ENCODE data around the gene CCDC85B. TPM values are rescaled to one million over a fixed set of nuclear protein-coding genes. Genes with fewer than 3 reads are reported as not detected.
A peak's percentile ranks its signal among the peaks of the same experiment; 100 is the strongest.

The CCDC85B gene
- polyA plus RNA-seq, 1 donor from 2014 or later = 83.9 TPM

DNA sequence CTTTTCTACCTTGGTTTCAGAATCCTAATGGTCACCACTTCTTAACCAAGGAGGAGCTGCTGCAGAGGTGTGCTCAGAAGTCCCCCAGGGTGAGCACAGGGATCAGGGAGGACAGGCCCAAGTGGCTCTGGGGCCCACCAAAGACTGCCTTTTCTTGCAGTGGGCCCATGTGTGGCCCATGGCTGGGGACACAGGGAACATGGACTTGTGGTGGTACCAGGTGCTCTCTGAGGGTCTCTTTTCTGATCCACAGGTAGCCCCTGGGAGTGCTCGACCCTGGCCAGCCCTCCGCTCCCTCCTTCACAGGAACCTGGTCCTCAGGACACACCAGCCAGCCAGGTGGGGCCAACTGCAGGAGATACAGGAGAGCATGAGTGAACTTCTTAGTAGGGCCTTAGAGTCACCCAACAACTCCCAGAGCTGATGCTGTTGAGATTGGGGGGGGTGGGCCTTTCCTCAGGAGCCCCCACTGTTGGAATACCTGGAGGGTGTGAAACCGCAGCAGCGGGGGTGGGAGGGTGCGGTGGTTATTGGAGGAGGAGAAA lies 28.2 kb upstream of the CCDC85B start:
- peaks cover 2% of the 10 kb centered on the region for H3K36me3 Mint-ChIP-seq
- no peaks in the 10 kb centered on the region for H3K27me3 Mint-ChIP-seq
- H3K4me1 Mint-ChIP-seq = peaks cover 11 to 19% (median 13%) of the 10 kb centered on the region in 3 donors
- no peaks in the 10 kb centered on the region for H3K9me3 Mint-ChIP-seq
- no peak overlapping the region for H3K27ac Mint-ChIP-seq
- peak overlapping the region in 3 of 4 donors; percentile 34 to 82 (median 65) for H3K4me3 Mint-ChIP-seq

DNA sequence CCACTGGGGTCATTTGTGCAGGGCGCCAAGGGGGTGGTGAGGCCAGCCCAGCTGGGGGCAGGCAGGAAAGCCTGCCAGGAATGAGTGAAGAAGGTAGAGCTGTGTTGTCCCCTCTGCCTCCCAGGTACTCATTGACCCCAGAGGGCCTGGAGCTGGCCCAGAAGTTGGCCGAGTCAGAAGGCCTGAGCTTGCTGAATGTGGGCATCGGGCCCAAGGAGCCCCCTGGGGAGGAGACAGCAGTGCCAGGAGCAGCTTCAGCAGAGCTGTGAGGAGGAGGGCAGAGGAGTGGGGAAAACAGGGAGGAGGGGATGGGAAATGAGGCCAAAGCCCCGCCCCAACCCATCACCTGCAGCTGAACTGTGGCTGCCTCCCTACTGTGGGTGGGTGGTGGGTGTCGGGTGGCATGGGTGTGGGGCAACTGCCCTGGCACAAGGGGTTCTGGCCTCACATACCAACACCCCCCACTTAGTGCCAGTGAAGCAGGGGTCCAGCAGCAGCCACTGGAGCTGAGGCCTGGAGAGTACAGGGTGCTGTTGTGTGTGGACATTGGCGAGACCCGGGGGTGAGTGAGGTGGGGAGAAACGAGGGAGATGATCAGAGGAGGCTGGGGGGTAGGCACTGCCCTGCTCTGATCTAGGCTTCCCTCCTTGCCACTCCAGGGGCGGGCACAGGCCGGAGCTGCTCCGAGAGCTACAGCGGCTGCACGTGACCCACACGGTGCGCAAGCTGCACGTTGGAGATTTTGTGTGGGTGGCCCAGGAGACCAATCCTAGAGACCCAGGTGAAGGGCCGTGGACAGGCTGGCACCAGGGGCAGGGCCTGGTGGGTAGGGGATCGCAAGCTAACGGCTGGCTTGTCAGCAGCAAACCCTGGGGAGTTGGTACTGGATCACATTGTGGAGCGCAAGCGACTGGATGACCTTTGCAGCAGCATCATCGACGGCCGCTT lies 27.3 kb upstream of the CCDC85B start:
- H3K27ac Mint-ChIP-seq = peak overlapping the region in 1 of 3 donors; percentile 64
- H3K9me3 Mint-ChIP-seq = no peaks in the 10 kb centered on the region
- H3K4me3 Mint-ChIP-seq = peak overlapping the region in 2 of 4 donors; percentile 34 to 82
- H3K27me3 Mint-ChIP-seq = no peaks in the 10 kb centered on the region
- H3K36me3 Mint-ChIP-seq = peaks cover 2% of the 10 kb centered on the region
- H3K4me1 Mint-ChIP-seq = peaks cover 10 to 18% (median 11%) of the 10 kb centered on the region in 3 donors

DNA sequence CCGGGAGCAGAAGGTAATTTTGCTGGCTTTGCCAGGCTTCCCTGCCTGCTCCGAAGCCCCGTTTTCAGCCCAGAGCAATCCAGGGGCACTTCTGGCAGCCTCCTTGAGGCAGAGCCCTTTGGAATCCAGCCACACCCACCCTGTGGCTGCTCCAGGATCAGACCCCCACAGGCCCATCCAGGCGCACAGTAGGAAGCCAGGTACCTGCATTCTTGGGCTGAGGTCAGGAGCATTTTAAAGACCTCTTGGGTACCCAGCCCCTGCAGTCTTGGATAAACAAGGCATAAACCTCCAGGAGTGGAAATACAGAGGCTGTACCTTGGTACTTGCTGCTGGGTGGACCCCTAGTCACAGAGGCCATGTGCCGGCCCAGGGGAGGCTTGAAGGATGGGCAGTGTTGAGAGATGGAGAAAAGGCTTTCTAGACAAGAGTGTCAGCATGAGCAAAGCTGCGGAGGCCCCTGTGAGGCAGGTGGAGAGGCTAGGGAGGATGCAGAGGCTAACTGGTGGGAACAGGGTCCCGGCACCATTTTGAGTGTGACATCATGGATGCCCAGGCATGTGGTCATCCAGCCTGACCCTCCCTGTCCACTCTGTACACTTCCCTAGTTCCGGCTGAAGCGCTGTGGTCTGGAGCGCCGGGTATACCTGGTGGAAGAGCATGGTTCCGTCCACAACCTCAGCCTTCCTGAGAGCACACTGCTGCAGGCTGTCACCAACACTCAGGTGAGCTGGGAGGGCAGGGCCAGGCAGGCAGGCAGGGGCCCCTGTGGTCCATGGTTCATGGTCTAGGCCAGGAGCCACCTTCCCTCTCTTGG lies 26.4 kb upstream of the CCDC85B start:
- peak overlapping the region in 1 of 3 donors; percentile 39 for H3K27ac Mint-ChIP-seq

DNA sequence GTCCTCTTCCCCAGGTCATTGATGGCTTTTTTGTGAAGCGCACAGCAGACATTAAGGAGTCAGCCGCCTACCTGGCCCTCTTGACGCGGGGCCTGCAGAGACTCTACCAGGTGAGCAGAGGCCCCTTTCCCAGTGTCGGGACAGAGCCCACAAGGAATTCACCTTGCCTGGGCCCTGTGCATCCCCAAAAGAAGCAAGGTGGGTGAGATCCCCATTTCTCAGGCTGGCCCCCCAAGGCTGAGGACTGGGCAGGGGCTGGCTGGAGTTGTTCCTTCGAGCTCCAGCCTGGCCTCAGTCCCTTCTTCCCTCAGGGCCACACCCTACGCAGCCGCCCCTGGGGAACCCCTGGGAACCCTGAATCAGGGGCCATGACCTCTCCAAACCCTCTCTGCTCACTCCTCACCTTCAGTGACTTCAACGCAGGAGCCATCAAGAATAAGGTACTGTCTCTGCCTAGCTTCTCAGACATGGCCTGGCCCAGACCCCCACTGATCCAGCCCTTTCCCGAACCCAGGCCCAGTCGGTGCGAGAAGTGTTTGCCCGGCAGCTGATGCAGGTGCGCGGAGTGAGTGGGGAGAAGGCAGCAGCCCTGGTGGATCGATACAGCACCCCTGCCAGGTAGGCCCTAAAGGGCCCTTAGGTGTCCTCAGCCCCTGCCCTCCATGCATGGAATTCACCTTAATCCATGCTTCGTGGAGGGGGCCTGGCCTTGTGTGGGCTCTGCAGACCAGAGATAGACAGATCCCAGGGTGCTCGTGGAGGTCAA lies 25.6 kb upstream of the CCDC85B start:
- H3K36me3 Mint-ChIP-seq = peaks cover 2% of the 10 kb centered on the region
- no peak overlapping the region for H3K4me3 Mint-ChIP-seq
- H3K9me3 Mint-ChIP-seq = no peaks in the 10 kb centered on the region
- H3K4me1 Mint-ChIP-seq = peaks cover 4 to 13% (median 7%) of the 10 kb centered on the region in 3 donors
- H3K27ac Mint-ChIP-seq = peak overlapping the region in 2 of 3 donors; percentile 39 to 85
- H3K27me3 Mint-ChIP-seq = no peaks in the 10 kb centered on the region

More for the DNA sequence above, 26.4 kb upstream of the CCDC85B start:
- peak overlapping the region in 1 of 4 donors; percentile 17 for H3K4me3 Mint-ChIP-seq
- no peaks in the 10 kb centered on the region for H3K9me3 Mint-ChIP-seq
- H3K27me3 Mint-ChIP-seq = no peaks in the 10 kb centered on the region
- H3K36me3 Mint-ChIP-seq = peaks cover 2% of the 10 kb centered on the region
- peaks cover 5 to 14% (median 8%) of the 10 kb centered on the region in 3 donors for H3K4me1 Mint-ChIP-seq

DNA sequence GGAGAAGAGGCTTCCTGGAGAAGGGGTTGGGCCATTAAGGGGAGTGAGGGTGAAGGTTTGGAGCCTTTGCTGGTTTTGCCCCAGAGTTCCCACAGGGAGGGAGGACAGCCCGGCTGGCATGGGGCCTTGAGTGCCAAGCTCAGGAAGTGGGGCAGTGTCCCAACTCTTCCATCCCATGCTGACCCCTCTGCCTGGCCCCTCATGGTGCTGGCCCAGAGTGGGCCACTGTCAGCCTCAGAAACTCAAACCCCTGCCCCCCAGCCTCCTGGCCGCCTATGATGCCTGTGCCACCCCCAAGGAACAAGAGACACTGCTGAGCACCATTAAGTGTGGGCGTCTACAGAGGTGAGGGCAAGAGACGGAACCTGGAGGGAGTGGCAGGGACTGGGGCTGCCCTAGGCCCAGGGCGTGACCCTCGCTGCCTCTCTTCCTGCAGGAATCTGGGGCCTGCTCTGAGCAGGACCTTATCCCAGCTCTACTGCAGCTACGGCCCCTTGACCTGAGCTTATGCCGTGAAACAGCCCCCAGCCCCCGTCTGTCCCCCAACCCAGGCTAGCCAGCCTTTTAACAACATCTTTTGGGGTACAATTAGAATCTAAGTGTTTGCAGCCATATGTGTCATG lies 24.8 kb upstream of the CCDC85B start:
- H3K36me3 Mint-ChIP-seq = peaks cover 2% of the 10 kb centered on the region
- no peaks in the 10 kb centered on the region for H3K27me3 Mint-ChIP-seq
- H3K27ac Mint-ChIP-seq = peak overlapping the region in 1 of 3 donors; percentile 85
- H3K9me3 Mint-ChIP-seq = no peaks in the 10 kb centered on the region
- no peak overlapping the region for H3K4me3 Mint-ChIP-seq
- peaks cover 0 to 14% (median 6%) of the 10 kb centered on the region in 3 donors for H3K4me1 Mint-ChIP-seq

DNA sequence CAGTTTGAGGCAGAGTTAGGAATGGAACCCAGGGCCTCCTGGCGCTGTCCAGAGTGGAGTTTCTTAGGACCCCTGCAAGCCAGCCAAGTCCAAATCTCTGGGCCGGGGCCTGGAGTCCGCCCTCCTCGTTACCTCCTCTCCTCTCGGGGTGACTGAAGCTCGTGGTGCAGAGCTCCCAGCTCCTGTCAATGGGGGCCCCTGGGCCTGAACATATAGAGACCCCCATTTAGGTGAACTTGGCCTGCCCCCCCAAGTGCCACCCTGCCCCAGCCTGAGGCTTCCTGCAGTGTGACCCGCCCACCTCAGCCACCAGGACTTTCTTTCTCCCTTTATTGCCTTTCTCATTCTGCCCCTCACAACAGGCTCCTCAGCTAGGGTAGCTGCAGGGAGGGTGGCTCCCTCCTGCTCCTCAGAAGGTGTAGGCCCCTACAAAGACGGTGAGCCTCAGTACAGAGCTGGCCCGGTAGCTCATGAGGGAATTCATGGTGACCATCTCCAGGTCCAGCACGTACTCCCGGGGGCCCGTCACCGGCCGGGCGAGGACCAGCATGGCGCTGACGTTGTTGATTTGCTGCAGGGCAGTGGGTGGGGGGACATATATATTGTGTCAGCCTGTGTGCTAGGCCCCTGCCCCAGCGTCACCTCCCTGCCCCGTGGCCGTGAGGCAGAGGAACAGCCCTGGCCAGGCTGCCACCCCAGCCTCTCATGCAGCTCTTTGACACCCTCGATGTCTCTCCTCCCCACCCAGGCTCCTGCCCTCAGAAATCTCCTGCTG lies 23.8 kb upstream of the CCDC85B start:
- Mint-ChIP-seq H3K4me3 (peak overlapping the region in 1 of 4 donors; percentile 79), H3K9me3 (no peaks in the 10 kb centered on the region), H3K4me1 (peaks cover 0 to 12% (median 5%) of the 10 kb centered on the region in 3 donors), H3K36me3 (peaks cover 2% of the 10 kb centered on the region), H3K27ac (no peak overlapping the region), H3K27me3 (no peaks in the 10 kb centered on the region)

DNA sequence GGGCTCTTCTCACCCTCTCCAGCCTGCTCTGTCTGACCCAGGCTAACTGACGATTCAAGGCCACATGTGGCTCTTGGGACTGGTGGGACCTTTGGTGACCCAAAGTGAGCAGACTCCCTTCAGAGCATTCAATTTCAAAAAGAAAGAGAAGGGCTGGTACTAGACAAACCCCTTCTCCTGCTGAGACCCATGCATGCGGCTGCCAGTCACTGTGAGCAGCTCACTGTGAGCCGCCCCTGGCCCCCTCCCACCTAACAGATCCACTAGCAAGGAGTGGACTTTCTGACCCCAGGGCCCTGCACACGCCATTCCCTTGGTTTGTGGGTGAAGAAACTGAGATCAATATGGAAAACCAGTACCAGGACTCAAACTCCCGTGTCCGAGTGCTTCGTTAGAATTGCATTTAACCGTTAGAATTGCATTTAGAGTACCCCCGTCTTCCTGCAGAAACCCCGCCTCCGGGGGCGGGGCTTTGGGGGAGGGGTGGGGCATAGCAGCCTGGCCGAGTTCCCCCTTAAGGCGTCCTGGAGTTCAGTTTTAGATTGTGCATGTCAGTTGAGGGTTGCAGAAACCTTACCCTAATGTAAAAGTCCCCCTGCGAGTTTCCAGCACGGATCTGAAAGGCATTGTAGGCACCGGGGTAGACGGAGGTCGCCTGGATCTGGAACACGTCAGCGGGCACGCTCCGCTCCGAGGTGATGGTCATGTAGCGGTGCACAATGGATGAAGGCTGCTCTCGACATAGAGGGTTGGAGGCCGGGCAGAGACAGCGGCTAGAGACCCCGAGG lies 23.0 kb upstream of the CCDC85B start:
- Mint-ChIP-seq H3K9me3 (no peaks in the 10 kb centered on the region), H3K36me3 (peaks cover 2% of the 10 kb centered on the region), H3K4me3 (peak overlapping the region in 2 of 4 donors; percentile 27 to 79), H3K4me1 (peaks cover 0 to 11% (median 5%) of the 10 kb centered on the region in 3 donors), H3K27ac (peak overlapping the region in 1 of 3 donors; percentile 45), H3K27me3 (no peaks in the 10 kb centered on the region)

DNA sequence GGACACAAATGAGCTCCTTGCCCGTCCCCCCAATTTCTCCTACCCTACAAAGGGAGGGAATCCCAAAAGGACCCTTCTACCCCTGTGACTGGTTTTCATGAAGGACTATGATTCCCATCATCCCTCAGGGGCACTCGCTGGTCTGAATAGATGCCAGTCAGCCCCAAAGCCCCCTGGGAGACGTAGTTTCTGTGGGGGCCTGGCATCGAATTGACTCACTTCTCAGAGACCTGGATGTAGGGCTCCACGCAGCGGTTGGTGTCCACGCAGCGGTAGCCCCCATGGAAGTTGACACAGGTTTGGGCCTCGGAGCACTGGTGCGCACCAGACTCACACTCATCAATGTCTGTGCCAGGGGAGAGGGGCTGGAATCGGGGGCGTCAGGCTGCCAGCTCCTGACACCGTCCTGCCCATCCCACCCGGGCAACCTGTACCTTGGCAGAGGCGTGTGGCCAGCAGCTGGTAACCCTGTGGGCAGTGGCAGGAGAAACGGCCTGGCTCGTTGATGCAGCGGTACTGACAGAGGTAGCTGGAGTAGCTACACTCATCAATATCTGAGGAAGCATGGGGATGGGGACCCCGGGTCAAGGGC lies 22.3 kb upstream of the CCDC85B start:
- H3K36me3 Mint-ChIP-seq = peaks cover 2% of the 10 kb centered on the region
- peaks cover 3% of the 10 kb centered on the region for H3K27me3 Mint-ChIP-seq
- H3K4me1 Mint-ChIP-seq = peaks cover 3 to 12% (median 8%) of the 10 kb centered on the region in 3 donors
- peak overlapping the region in 1 of 4 donors; percentile 79 for H3K4me3 Mint-ChIP-seq
- H3K9me3 Mint-ChIP-seq = no peaks in the 10 kb centered on the region
- H3K27ac Mint-ChIP-seq = peak overlapping the region in 1 of 3 donors; percentile 45

DNA sequence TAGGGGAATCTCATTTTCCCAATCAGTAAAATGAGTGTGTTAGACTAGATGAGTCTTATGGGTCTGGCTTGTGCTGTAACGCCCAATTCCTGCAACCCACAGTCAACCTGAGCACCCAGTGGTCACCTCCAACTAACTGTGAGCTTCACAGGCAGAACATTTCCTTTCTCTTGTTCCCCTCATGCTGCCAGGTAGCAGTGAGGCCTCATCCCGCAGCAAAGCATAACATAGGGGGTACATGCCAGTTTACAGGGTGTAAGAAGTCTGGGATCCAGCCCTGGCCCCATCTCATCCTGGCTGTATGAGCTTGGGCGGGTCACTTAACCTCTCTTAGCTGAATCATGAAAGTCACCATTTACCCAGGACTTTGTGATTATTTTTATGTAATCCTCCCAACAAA lies 21.6 kb upstream of the CCDC85B start:
- no peaks in the 10 kb centered on the region for H3K9me3 Mint-ChIP-seq
- peaks cover 5 to 13% (median 12%) of the 10 kb centered on the region in 3 donors for H3K4me1 Mint-ChIP-seq
- H3K27me3 Mint-ChIP-seq = peaks cover 5% of the 10 kb centered on the region
- H3K36me3 Mint-ChIP-seq = peaks cover 2% of the 10 kb centered on the region
- peak overlapping the region in 2 of 4 donors; percentile 33 to 60 for H3K4me3 Mint-ChIP-seq
- peak overlapping the region in 1 of 3 donors; percentile 45 for H3K27ac Mint-ChIP-seq

DNA sequence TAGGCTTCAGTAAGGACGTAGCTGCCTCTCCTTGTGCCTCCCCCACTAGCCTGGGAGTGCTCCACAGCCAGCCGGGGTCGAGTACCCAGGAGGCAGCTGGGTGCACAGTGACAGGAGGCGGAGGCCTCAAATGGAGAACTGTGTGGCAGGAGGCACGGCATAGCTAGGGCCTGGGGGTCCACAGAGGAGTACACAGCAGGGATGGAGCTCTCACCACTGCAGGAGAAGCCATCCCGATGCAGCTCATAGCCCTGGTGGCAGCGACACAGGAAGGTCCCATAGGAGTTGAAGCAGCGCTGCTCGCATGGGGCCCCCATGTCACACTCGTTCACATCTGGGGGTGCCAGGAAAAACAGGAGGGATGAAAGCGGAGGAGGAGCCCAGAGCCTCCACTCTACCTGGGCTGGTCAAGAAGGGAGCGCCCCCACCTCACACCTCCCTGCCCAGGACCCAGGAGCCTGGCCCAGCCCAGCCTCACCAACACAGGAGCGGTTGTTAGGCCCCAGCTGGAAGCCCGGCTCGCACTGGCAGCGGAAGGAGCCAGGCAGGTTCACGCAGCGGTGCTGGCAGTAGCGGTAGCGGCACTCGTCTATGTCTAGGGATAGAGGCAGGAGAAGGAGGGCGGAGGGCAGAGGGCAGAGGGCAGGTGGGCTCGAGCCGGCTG lies 20.7 kb upstream of the CCDC85B start:
- Mint-ChIP-seq H3K27me3 (peaks cover 5% of the 10 kb centered on the region), H3K27ac (peak overlapping the region in 1 of 3 donors; percentile 18), H3K4me1 (peaks cover 5 to 13% (median 12%) of the 10 kb centered on the region in 3 donors), H3K36me3 (peaks cover 2% of the 10 kb centered on the region), H3K9me3 (no peaks in the 10 kb centered on the region), H3K4me3 (peak overlapping the region in 1 of 4 donors; percentile 60)

DNA sequence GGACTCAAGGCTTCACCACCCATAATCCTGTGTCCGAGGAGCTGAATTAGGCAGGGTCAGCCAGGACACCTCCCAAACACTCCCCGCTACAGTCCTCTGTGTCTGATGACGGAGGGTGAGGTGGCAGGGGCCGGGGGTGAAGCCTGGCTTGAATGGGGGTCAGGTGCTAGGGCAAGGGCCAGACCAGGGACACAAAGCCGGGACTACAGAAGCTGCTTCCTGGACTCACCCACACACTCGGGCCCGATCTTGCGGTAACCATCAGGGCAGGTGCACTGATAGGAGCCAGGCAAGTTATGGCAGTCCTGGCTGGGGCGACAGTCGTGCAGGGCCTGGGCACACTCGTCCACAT lies 20.2 kb upstream of the CCDC85B start:
- H3K27me3 Mint-ChIP-seq = peaks cover 5% of the 10 kb centered on the region
- peaks cover 5 to 13% (median 12%) of the 10 kb centered on the region in 3 donors for H3K4me1 Mint-ChIP-seq
- no peaks in the 10 kb centered on the region for H3K9me3 Mint-ChIP-seq
- peaks cover 2% of the 10 kb centered on the region for H3K36me3 Mint-ChIP-seq
- H3K4me3 Mint-ChIP-seq = peak overlapping the region in 2 of 4 donors; percentile 55 to 60
- H3K27ac Mint-ChIP-seq = peak overlapping the region in 1 of 3 donors; percentile 18

All from IgD-negative memory B cell (primary cell).